Neural crest cell (in vitro differentiated cells): ENCODE measurements around the gene ZFAND3. TPM values are rescaled to one million over a fixed set of nuclear protein-coding genes. Genes with fewer than 3 reads are reported as not detected.

ENCODE experiments used
- DNase-seq: peaks from one replicate; pipeline ENCODE4 v3.0.0; 2021; ENCODE audit warnings: low read depth, mixed read lengths, low spot score
- H3K27ac Mint-ChIP-seq: one replicate; pipeline ENCODE4 v1.8.0; 2021; ENCODE audit warnings: mild to moderate bottlenecking, mixed read lengths; ENCODE audit not compliant: unreplicated experiment
- H3K27me3 Mint-ChIP-seq: 2 replicates; pipeline ENCODE4 v1.8.0; 2021; ENCODE audit warnings: low read depth, mild to moderate bottlenecking, mixed read lengths
- H3K36me3 Mint-ChIP-seq: 2 replicates; pipeline ENCODE4 v1.8.0; 2021; ENCODE audit warnings: low read depth, mild to moderate bottlenecking, mixed read lengths
- H3K4me1 Mint-ChIP-seq: 2 replicates; pipeline ENCODE4 v1.8.0; 2021; ENCODE audit warnings: mixed read lengths
- H3K4me3 Mint-ChIP-seq: one replicate; pipeline ENCODE4 v1.8.0; 2021; ENCODE audit warnings: mild to moderate bottlenecking, mixed read lengths
- H3K9me3 Mint-ChIP-seq: 2 replicates; pipeline ENCODE4 v1.8.0; 2021; ENCODE audit warnings: mixed read lengths
- total RNA-seq: library from RNA; stranded (reverse); gene quantifications from 2 replicates; pipeline ENCODE4 v1.2.1, GENCODE V29; 2021
- TF ChIP-seq, protein P1 (sequence below): fragments of 200-600 bp; sonication (generic); conservative IDR thresholded peaks from 2 replicates; pipeline ENCODE4 v1.5.0; 2021; ENCODE audit warnings: antibody characterized with exemption, mild to moderate bottlenecking

Gene ZFAND3
- total RNA-seq, 1 donor from 2014 or later, result 65.9 TPM

DNA sequence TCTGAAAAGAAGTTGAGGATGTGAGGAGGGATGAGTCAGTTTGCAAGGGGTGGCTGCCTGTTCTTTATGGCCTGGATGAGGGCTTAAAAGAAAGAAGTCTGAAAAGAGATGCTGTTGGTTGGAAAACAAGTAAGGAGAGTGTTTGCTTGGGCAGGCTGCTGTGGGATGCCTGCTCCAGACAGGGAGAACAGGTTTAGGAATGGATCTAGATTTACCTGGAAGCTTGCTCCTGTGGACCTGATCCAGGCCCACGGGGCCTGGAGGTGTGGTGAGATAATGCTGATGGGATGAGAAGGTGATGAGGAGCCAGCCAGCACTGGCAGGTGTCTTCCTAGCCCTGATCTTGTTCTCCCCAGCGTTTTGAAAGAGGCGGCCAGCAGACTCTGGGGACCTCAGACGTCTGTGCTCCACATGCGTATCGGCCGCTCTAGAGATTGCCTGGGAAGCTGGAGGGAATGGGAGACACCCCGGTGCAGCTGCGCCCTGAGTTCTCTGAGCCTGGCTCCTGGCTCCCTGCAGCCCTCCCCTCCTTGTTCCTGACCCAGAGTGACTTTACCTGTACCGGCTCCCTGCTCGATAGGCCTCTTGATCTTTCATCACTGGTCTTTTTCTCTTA is 331.3 kb downstream of the ZFAND3 start:
- no peak overlapping the region for H3K4me3 Mint-ChIP-seq

DNA sequence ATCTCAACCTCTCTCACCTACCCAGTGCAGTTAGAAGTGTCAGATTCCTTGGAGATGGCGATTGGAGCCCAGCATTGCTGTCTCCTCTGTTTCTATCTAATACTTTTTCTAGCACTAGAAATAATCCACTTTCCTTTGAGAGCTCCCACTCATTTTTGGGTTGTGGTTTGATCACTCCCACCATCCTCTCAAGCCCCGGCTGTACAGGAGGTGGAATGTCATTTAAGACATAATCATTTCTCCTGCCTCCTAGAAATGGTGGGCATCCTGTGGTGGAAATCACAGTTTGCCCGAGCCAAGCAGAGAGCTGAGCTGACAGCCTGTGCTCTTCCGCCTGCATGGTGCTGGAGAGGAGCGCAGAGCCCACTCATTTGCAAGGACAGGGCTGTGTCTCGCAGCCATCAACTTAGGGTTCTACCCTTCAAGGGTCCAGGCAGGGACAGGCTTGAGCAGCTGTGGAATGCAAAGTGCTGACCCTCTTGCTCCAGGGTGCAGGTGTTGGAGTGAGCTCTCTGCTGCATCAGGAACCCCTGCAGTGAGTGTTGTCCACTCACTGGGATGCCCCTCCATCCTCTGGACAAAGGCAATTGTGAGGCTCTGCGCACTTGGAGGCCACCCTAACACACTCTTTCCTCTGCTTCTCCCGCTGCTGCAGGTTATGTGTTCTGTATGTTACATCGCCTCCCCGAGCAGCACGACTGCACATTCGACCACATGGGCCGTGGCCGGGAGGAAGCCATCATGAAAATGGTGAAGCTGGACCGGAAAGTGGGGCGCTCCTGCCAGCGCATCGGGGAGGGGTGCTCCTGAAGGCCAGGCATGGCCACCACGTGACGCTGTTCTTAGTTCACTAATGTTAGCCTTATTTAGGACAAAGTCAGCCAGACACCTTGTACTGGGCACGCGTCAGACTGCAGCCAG is 332.3 kb downstream of the ZFAND3 start:
- no peaks in the 10 kb centered on the region for H3K36me3 Mint-ChIP-seq
- H3K9me3 Mint-ChIP-seq, result no peaks in the 10 kb centered on the region
- no peaks in the 10 kb centered on the region for H3K27me3 Mint-ChIP-seq
- DNase-seq, result no peak
- H3K27ac Mint-ChIP-seq, result no peak overlapping the region
- peaks cover 28% of the 10 kb centered on the region for H3K4me1 Mint-ChIP-seq
- H3K4me3 Mint-ChIP-seq, result no peak overlapping the region
- TF ChIP-seq, protein P1, sequence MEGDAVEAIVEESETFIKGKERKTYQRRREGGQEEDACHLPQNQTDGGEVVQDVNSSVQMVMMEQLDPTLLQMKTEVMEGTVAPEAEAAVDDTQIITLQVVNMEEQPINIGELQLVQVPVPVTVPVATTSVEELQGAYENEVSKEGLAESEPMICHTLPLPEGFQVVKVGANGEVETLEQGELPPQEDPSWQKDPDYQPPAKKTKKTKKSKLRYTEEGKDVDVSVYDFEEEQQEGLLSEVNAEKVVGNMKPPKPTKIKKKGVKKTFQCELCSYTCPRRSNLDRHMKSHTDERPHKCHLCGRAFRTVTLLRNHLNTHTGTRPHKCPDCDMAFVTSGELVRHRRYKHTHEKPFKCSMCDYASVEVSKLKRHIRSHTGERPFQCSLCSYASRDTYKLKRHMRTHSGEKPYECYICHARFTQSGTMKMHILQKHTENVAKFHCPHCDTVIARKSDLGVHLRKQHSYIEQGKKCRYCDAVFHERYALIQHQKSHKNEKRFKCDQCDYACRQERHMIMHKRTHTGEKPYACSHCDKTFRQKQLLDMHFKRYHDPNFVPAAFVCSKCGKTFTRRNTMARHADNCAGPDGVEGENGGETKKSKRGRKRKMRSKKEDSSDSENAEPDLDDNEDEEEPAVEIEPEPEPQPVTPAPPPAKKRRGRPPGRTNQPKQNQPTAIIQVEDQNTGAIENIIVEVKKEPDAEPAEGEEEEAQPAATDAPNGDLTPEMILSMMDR, result no peak

More for the DNA sequence above, 331.3 kb downstream of the ZFAND3 start:
- Mint-ChIP-seq H3K36me3 (no peaks in the 10 kb centered on the region), H3K9me3 (no peaks in the 10 kb centered on the region), H3K27ac (peak overlapping the region; percentile 28), H3K4me1 (peaks cover 28% of the 10 kb centered on the region), H3K27me3 (no peaks in the 10 kb centered on the region)
- DNase-seq, result no peak
- TF ChIP-seq, protein P1, result no peak

DNA sequence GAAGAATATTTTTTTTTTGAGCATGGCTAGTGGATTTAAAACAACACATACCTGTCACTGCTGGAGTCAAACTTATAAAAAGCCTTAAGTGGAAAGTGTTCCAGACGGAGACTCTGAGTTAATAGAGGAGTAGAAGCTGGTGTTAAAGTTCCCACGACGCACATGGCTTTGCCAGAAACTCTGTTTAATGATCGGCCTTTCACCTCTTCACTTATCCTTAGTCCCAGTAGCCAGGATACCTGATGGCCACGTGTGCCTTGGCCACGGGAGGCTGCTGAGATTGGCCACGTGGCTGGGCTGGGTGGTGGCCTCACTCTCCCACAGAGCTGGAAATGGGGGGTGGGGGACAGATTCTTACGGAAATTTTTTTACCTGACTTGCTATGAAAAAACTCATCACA is 333.1 kb downstream of the ZFAND3 start:
- H3K27ac Mint-ChIP-seq, result no peak overlapping the region
- DNase-seq, result no peak
- H3K27me3 Mint-ChIP-seq, result no peaks in the 10 kb centered on the region
- no peak overlapping the region for H3K4me3 Mint-ChIP-seq
- no peaks in the 10 kb centered on the region for H3K9me3 Mint-ChIP-seq
- peaks cover 23% of the 10 kb centered on the region for H3K4me1 Mint-ChIP-seq
- TF ChIP-seq, protein P1, result no peak
- H3K36me3 Mint-ChIP-seq, result peaks cover under 1% of the 10 kb centered on the region

DNA sequence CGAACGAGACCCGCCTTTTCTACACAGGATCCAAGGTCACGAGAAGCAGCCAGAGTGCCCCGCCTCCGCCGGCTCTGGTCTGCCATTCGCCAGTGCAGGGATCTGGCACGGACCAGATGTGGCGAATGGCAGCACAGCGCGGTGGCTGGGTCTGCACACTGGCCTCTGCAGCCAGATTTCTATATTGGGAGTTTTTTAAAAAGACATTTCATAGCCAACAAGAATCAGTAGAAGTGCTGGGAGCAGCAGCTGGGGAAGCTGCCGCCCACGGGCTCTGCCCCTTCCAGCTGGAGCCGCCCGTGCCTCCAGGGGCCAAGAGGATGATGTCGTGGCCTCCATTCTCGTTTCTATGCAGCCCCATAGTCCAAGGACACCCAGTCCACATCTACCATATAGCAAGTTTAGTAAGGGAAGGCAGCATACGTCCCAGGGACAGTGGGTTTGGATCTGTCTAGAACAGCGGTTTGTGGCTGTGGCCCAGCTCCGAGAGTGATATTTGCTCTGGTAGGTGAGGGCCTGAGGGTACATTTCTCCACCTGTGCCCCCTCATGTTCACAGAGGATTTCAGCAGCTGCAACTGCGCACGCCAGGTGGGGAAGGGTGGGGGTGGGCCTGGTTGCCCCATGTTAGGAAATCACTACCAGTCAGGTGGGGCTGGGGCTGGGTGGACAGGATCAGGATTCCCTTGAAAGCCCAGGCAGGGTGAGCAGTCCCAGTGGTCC is 333.7 kb downstream of the ZFAND3 start:
- Mint-ChIP-seq H3K4me3 (no peak overlapping the region), H3K9me3 (no peaks in the 10 kb centered on the region), H3K27me3 (no peaks in the 10 kb centered on the region), H3K36me3 (peaks cover 6% of the 10 kb centered on the region), H3K4me1 (peaks cover 19% of the 10 kb centered on the region), H3K27ac (no peak overlapping the region)
- TF ChIP-seq, protein P1, result no peak
- no peak for DNase-seq

DNA sequence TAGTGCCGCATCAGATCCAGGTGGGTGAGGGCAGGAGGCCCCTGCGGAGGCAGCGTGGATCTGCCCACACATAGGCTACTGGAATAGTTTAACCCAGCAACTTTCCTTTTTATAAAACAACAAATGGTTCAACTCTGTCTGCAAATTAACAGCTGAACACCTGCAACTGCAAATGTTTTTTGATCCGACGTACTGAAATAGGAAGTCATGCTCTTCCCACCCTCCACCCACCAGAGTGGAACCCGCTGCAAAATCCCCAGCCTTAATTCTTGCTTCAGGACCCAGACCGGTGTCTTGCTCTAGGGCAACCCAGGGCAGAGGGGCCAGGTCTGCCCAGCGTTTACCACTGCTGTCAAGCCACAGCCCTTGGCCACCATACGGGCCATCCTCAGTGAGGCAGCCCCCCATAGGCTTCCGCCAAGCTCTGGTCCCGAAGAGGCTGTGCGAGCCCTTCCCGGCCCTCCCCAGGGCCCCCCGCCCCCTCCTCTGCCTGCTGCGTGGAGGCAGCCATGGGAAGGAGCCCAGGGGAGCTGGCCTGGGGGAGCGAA is 334.3 kb downstream of the ZFAND3 start:
- H3K27ac Mint-ChIP-seq, result no peak overlapping the region
- no peaks in the 10 kb centered on the region for H3K27me3 Mint-ChIP-seq
- peaks cover 3% of the 10 kb centered on the region for H3K9me3 Mint-ChIP-seq
- no peak overlapping the region for H3K4me3 Mint-ChIP-seq
- H3K36me3 Mint-ChIP-seq, result peaks cover 9% of the 10 kb centered on the region
- TF ChIP-seq, protein P1, result no peak
- no peak for DNase-seq
- peaks cover 14% of the 10 kb centered on the region for H3K4me1 Mint-ChIP-seq
